GM19240 (cell line): ENCODE data around the gene SREBF1.
"Not testable (repeated sequence)": the region's sequence is repeated elsewhere in the genome, so short reads cannot be mapped to it uniquely, and the experiment has no call there.

Source experiments
- DNase-seq: peaks from one replicate; pipeline ENCODE4 v3.0.0; 2011; ENCODE audit warnings: low spot score; ENCODE audit not compliant: insufficient read length

The SREBF1 gene

DNA sequence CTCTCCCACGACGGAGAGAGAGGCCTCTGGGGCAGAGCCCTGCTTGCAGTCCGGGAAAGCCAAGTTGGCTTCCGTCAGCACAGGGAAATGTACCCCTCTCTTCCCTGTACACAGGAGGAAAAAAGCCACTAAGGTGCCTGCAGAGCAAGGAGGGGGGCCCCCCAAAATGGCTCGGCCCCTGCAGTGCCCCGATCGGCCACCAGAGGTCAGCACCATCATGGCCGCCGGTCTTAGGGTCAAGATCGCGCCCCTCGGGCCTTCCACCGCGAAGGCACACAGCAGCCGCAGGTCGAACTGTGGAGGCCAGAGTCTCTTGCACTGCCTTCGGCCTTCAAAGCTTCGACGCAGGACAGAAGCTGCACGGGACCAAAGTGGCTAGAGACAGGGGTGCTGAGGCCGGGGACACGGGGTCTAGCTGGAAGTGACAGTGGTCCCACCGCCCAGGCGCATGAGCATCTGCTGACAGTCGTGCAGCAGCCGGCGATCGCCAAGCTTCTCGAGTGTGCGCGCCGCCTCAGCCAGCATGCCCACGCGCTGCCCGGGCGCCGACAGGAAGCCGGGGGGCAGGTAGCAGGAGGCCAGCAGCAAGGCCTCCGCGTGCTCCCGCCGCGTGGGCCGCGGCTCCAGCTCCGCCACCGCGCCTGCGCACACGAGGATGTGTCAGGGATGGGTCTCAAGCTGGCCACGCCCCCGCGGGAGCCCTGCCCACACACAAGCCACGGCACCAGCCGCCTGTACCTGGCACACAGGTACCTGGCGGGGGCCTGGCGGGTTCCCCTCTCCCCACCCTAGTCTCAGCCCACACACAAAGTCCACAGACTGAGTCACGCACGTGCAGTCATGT is 24.4 kb downstream of the SREBF1 start:
- DNase-seq = peak; percentile 97

DNA sequence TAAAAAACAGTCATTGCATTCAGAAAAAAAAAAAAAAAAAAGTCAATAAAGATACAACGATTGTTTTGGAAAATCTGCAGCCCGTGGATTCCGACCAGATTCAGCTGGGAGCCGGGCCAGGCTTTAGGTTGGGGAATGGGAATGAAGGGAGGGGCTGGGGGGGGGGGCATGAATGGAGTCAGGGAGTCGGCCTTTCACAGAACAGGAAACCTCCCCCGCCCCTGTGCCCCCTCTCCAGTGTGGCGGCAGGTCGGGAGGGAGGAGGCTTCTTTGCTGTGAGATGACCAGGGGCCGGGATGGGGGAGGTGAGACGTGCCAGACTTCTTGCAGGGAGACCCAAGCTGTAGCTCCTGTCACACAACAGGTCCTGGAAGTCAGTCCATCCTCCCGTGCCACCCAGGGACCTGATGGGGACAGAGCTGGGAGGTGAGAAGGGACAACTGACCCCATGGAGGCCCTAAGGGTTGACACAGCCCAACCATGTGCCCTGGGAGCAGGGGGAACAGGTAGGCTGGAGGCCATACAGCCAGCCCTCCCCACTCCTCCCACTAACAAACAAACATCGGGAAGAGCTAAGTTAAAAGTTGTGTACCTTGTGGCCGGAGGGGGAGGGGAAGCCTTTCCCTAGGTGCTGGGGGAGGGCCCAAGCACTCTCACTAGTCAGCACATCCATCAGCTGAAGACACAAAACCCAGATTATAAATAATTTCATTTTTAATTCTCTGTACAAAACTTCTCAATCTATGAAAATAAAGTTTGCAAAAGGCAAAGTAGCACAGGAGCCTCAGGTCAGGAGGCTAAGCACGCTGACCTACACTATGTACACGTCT is 25.2 kb downstream of the SREBF1 start:
- DNase-seq = no peak

GRCh38 chr17:17810895-17811248 is 25.9 kb downstream of the SREBF1 start:
- DNase-seq = no peak

GRCh38 chr17:17810084-17810894 is 26.5 kb downstream of the SREBF1 start:
- no peak for DNase-seq

DNA sequence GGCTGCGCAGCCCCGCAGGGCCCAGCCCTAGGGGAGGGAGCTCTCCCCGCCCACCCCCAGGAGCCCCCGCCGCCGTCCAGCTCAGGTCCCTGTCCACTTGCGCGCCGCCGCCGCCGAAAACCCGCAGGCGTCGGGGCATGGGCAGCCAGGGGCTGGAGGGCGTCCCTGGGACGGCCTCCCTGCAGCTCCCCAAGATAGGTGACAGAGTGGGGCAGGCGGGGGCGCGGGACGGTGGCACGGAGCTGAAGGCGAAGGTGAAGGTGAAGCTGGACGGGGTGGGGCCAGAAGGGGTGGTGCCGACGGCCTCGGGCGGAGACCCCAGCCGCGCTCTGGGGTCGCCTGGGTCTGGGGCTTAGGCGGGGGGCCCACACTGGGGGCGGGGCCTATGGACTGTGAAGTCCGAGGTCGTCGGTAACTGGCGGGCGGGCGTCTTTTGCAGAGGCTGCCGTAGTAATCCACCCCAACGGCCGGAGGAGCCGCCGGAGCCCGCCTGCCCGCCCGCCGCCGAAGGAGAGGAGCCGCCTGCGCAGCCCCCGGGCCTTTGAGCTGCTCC is 27.2 kb downstream of the SREBF1 start:
- no peak for DNase-seq

DNA sequence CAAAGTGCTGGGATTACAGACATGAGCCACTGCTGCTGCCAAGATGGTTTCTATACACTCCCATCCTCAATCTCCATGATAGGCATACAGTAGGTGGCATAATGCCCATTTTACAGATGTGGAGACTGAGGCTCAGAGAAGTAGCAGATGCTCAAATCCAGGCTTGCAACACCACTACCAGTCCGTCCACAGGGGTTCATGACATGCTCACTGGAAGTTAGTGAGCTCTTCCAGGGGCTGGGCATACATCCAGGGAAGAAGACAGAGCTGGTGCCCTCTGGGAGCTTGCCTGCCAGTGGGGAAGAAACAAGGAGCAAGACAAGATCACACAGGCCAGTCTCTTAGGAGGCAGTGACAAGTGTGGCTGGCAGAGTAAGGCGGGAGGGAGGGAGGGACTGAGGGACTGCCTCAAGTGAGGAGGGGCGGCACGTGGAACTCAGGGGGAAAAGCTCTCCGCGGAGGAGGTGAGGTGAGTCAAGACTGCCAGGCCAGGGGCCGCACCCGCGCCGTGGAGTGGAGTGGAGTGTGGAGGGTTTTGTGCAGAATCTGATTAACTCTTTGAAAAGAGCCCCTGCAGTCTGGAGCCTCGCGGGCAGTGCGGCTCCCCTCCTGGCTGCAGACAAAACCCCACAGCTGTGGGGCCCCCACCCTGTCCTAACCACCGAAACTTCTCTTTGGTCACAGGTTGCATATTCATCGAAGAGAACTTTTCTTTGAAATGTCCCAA is 27.9 kb downstream of the SREBF1 start:
- DNase-seq = peak; percentile 89

- not testable (repeated sequence) for DNase-seq
Measured at GRCh38 chr17:17808200-17808599, 28.6 kb downstream of the SREBF1 start.

DNA sequence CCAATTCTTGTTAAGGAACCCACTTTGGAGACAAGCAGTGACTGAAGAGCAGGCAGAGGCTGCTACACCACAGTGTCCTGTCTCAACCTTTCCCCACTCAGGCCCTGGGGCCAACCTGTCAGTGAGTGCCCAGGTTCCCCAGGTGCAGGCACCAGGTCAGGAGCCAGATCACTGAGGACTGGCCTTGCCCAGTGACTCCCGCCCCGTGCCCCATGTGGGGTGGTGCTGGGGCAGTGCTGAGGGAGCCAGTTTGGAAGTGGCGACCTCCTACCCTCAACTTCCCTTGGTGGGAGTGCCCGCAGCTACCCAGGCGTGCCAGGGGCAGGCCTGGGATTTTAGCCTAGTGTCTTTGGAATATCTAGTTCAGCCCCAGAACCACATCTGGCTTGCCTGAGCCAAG is 29.3 kb downstream of the SREBF1 start:
- DNase-seq = no peak

GRCh38 chr17:17806611-17807274 is 30.0 kb downstream of the SREBF1 start:
- no peak for DNase-seq

GRCh38 chr17:17806035-17806434 is 30.8 kb downstream of the SREBF1 start:
- no peak for DNase-seq

DNA sequence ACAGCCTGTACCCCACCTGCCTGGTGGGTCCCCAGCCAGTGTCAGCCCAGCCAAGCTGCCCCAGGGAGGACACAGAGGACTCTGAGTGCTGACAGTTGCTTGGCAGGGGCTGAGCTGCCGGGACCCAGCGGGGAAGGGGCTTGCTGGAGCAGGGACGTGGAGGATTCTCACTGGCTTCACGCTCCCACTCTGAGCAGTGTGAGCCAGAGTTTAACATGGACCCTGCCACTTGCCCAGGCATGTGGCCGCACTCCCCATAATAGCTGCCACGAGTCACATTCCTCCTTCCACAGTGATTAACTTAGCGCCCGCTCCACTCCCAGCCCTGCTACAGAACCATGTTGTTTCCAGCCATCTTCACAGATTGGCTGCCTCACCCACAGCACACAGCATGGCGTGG is 31.2 kb downstream of the SREBF1 start:
- no peak for DNase-seq

DNA sequence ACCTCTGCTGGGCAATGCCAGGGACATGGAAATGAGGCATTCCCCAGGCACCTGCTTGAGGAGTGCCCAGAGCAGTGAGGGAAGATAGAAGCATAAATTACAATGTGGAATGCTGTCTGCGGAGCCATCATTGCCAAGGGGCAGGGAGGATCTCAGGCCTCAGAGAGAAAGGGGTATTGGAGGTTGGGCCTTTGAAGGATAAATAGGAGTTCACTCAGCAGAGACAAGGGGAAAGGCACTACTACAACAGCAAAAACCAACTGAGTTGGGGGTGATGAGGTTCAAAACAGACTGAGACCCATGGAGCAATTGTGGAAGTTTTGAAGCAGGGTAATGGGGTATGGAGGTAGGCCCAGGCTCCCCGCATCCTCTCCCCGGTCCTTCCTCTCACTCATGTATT is 32.8 kb downstream of the SREBF1 start:
- no peak for DNase-seq

DNA sequence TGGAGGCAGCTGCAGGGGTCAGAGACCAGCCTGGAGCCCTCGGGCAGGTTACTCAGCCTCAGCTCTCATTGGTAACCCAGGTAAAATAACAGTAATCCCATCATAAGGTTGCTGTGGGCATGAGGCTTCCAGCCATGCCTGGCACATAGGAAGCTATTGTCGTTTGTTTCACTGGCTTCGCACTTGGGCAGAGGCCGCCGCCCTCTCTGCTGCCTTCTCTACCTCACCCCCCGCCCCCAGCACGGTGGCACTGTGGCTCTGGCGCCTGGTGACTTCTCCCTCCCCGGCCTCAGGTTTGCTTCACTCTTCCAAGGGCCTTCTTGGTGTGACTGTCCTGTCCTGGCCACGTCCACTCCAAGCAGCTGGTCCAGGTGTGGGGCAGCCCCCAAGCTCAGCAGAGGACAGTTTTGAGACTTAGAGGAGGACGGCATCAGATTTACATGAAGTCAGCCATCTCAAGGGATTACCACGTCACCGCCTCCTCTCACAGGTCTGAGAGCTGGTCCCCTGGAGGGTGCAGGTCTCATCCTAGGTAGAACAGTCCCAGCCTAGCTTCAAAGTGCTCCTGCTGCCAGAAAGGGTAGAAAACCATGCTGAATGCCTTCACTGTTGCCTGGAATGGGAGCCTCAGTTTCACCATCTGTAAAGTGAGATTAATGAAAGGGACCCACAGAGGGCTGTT is 34.8 kb downstream of the SREBF1 start:
- DNase-seq = no peak

DNA sequence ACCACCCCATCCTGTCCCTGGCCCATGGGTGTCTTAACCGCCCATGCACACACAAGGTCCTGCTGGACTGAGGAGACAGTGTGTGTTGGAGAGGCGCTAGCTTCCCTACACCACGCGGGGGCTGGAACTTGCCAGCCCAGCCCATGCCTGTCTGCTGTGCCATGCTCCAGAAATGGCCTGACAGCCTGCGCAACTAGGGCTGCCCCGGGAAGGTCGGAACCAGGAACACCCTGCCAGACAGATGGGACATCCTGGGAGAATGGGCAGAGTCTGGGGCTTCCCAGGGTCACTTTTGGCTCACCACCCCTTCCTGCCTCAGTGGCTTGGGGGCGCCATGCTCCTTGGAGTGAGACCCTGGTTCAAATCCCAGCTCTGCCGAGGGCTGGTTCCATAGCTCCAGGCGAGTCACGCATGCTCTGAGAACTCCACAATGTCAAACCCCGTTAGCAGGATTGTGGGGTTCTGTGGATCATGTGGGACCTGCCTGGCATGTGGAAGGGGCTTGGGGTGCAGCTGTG is 36.2 kb downstream of the SREBF1 start:
- DNase-seq = no peak

DNA sequence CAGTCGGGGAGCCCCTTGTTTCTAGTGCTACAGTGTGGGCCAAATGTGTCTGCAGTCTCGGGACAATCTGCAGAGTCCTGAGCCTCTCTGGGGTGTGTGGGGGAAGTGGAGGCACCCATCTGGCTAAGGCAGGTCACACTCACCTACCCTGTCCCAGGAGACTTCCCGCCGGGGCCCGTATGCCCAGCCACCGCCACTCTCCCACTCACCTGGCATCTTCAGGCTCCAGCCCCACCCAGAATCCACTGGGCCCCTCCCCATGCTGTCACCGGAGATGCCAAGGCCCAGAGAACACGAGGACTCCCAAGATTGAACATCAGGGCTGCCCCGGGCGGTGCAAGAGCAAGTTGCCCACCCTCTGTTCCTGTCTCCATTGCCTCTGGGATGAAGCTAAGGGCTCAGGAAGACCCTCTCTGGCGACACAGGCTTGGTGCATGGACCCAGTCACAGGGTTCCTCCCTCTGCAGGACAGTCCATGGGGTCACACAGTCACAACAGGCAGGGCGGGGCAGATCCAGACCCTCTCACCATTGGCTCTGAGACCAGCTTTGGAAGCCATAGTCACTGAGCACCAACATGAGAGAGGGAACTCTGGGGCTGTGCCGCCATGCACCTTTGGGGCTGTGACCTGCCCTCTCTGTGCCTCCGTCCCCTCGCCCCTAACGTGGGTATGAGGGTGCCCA is 38.1 kb downstream of the SREBF1 start:
- DNase-seq = no peak

DNA sequence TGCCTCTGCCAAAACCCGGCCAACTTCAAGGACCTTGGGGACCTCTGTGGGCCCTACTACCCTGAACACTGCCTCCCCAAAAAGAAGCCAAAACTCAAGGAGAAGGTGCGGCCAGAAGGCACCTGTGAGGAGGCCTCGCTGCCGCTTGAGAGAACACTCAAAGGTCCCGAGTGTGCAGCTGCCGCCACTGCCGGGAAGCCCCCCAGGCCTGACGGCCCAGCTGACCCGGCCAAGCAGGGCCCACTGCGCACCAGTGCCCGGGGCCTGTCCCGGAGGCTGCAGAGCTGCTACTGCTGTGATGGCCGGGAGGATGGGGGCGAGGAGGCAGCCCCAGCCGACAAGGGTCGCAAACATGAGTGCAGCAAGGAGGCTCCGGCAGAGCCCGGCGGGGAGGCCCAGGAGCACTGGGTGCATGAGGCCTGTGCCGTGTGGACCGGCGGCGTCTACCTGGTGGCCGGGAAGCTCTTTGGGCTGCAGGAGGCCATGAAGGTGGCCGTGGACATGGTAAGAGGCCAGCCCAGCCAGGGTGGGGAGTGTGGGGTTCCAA is 38.7 kb downstream of the SREBF1 start:
- DNase-seq = no peak

DNA sequence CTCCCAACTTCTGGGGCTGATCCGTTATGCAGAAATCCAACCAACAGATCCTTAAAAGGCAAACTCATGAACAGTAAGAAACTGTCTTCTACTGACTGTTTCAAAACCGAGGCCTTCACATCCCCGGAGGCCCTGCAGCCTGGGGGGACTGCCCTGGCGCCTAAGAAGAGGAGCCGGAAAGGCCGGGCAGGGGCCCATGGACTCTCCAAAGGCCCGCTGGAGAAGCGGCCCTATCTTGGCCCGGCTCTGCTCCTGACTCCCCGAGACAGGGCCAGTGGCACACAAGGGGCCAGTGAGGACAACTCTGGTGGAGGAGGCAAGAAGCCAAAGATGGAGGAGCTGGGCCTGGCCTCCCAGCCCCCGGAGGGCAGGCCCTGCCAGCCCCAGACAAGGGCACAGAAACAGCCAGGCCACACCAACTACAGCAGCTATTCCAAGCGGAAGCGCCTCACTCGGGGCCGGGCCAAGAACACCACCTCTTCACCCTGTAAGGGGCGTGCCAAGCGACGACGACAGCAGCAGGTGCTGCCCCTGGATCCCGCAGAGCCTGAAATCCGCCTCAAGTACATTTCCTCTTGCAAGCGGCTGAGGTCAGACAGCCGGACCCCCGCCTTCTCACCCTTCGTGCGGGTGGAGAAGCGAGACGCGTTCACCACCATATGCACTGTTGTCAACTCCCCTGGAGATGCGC is 39.5 kb downstream of the SREBF1 start:
- DNase-seq = no peak

- DNase-seq = no peak
Measured at GRCh38 chr17:17796787-17797061, 40.1 kb downstream of the SREBF1 start.
